NCI-H1105 treated with DMSO at 0.1 percent for 48 hours (cell line): ENCODE results near the gene KCNJ4.
"Not testable (repeated sequence)": the region's sequence is repeated elsewhere in the genome, so short reads cannot be mapped to it uniquely, and the experiment has no call there.

ENCODE experiments used
- DNase-seq: peaks from one replicate; lab custom pipeline; 2025; lab: John Stamatoyannopoulos, UW

Gene KCNJ4

DNA sequence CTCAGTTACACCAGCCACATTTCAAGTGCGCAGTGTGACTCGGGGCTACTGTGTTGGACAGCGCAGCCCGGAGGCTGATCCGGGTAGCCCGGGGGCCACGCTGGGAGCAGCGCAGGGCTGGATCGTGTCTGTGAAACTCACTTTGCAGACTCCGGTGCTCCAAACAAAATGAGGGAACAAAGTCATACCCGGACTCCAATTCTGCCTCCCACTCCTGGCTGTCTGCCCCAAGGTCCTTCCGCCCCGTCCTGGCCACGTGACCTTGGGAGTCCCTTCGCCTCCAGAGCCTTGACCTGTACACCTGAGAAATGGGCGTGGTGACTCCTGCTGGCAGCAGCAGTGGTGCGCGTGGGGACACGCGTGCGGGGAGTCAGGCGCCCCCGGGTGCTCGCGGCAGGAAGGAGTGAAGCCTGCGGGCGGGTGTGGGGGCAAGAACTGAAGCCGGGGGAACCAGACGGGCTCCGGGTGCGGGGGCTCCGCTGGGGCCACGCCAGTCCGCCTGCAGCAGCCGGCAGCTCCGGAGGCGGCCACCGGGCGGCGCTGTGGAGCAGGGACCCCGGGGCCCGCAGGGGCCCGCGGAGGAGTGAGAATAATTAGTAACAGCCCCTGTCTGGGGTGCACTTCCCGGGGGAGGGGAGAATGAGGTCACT lies 42.4 kb downstream of the KCNJ4 start:
- no peak for DNase-seq

DNA sequence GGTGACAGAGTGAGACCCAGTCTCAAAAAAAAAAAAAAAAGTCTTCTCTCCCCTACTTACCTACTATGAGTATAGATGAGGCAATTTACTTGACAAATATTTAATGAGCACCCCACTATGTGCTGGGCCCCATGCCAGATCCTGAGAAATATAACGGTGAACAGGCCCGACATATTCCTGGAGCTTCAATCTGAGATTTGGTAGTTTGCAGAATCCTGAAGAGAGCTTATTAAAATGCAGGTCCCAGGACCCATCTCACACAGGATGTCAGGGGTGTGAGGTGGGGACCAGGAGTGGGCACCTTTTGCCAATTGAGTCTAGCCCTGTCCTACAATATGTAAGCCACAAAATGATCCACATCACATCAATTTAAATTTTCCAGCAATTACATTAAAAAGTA lies 44.0 kb downstream of the KCNJ4 start:
- DNase-seq, result no peak

DNA sequence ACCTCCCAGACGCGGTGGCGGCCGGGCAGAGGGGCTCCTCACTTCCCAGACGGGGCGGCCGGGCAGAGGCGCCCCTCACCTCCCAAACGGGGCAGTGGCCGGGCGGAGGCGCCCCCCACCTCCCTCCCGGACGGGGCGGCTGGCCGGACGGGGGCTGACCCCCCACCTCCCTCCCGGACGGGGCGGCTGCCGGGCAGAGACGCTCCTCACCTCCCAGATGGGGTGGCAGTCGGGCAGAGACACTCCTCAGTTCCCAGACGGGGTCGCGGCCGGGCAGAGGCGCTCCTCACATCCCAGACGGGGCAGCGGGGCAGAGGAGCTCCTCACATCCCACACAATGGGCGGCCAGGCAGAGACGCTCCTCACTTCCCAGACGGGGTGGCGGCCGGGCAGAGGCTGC lies 45.1 kb downstream of the KCNJ4 start:
- DNase-seq, result not testable (repeated sequence)

DNA sequence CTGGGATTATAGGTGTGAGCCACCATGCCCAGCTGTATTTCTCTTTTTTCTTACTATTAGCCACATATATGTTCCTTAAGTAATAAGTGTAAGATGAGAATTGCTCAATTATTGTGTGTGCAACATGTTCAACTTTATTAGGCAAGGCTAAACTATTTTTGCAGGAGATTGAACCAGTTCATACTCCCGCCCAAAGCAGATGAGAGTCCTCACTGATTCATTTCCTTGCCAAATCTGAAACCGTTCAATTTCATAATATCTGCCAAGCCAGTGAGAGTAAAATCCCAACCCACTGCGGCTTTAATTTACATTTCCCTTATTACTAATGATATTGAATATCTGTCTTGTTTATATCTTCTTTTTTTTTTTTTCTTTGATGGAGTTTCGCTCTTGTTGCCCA lies 48.4 kb downstream of the KCNJ4 start:
- no peak for DNase-seq

DNA sequence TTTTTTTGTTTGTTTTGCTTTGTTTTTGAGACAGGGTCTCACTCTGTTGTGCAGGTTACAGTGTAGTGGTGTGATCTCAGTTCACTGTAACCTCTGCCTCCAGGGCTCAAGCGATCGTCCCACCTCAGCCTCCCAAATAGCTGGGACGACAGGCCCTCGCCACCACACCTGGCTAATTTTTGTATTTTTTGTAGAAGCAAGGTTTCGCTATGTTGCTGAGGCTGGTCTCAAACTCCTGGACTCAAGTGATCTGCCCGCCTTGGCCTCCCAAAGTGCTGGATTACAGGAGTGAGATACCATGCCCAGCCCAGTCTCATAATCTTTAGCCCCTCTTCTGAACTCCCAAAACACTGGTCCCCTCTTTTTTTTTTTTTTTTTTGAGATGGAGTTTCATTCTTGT lies 50.6 kb downstream of the KCNJ4 start:
- DNase-seq, result no peak

DNA sequence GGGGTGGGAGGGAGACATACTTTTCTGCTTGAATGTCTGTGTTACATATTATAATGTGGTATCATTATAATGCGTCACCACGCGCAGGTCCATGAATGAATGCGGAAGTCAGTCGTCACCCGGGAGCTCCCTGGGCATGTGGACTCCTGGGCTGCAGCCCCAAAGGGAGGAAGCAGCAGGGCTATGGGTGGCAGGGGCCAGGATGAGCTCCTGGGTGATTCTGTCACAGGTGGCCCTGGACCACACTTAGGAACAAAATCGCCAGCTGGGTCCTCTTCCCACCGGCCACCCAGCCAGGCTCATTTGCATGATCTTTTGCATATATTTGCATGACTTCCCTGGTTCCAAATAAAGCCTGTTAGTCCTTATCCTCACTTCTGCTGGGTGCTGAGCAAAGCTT lies 51.2 kb downstream of the KCNJ4 start:
- DNase-seq, result no peak

DNA sequence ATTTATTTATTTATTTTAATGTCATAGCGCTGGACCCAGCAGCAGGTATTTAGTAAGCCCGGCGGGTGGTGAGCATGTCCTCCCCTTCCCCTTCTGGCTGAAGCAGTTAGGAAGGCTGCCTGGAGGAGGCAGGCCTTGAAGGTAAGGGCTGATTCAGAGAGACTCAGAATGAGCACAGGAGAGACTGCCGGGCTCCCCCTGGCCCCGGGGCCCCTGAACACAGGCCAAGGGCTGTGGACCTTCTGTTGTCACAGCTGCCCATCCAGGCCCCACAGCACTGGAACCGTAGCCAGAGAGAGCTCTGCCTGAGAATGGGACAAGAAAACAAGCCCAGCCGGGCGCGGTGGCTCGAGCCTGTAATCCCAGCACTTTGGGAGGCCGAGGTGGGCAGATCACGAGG lies 52.8 kb downstream of the KCNJ4 start:
- DNase-seq, result no peak

DNA sequence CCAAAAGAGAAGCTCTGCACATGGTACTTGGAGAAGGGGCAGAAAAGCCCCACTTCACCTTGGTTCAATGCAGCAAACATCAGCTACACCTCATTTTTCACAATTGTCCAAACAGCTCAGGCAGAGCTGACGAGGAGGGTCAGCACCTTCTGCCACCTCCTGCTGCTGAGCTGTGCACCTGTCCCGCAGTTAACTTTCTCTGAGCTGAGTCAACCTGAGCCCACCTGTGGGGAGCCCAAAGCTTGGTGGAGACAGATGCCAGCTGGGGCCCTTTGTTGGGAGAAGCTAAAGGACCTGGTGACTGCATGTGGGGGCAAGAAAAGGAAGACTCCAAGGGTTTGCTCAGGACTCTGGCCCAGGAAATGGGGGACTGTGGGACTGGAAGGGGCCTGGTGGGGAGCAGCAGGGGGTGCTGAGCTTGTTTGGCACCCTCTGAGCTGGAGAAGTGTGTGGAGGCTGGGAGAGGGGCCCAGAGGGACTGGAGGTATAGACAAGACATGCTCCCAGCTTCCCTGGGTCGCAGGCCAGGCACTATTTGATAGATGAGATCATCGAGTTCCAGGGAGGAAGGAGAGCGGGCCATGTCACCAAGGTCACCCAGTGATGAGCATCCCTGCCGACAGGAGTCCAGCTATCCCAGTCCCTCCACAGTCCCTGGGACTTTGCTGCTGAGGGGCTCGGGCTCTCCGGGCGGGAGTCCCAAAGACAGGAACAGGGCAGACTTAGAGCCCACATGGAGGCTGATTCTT lies 53.5 kb downstream of the KCNJ4 start:
- DNase-seq, result no peak

DNA sequence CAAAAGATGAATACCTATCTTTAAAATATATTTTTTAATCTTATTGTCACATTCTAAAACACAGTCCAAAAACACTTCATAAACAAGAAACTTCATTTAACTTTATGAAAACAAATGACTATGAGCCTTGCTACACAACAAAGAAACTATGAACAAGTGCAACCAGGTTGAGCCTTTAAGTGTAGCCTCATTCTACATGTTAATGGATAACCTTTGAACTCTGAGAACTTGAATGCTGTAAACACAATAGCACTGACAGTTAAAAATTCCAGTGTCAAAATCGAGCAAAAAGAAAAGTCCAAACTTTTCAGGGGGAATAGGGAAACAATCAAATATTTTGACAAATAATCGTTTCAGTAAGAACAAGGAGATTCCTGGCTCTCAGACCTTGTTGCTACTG lies 54.7 kb downstream of the KCNJ4 start:
- not testable (repeated sequence) for DNase-seq

DNA sequence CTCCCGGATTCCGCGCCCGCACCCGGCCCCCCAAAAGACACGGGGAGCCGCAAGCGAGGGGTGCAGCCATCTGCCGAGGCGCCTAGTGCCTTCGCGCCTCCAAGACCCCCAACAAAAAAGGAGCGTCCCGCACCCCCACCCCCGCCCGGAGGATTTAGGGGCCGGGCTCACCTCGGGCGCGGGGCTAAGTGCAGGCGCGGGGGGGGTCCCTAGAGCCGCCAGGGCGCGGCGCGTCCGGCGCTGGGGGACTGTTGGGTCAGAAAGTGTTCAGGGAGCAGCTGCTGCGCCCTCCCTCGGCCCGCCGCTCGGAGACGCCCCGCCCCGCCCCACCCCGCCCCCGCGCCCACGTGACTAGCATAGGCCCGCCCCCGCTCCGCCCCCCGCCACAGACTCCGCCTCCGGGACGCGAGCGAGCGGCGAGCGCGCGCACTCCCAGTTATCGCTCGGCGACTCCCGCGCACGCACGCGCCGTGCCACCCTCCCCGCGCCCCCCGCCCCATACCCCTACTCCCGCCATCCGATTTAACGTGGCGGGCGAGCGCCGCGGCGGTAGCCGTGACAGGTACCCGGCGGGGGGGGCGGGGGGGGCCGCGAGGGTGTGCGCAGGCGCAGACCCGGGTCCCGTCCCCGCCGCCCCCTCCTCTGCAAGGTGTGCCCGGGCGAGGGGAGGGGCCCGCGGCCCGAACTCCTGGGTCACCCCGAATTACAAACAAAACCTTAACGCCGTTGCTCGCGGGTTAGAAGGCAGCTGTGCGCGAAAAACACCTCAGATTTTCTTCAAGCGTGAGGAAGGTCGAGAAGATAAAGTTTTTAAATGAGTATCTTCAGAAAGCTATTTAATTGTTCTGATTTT lies 56.2 kb downstream of the KCNJ4 start:
- peak; percentile 76 for DNase-seq

DNA sequence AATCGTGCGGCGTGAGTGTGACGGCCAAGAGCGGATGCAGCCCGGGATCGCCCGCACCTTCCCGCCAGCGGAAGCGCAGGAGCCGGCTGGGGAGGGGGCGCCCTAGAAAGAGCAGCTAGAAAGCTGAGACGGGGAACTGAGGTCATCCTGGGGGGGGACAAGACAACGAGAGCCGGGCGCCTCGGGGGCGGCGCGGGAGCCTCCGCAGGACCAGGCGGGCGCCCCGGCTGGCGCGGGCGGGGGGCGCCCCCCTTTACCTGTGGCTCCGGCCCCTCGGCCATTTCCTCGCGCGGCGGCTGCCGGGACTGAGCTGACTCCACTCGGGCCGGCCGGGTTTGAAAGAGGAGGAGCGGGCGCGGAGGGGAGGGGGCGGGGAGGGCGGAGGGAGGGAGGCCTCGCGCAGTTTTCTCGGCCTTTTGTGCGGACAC lies 56.8 kb downstream of the KCNJ4 start:
- not testable (repeated sequence) for DNase-seq

DNA sequence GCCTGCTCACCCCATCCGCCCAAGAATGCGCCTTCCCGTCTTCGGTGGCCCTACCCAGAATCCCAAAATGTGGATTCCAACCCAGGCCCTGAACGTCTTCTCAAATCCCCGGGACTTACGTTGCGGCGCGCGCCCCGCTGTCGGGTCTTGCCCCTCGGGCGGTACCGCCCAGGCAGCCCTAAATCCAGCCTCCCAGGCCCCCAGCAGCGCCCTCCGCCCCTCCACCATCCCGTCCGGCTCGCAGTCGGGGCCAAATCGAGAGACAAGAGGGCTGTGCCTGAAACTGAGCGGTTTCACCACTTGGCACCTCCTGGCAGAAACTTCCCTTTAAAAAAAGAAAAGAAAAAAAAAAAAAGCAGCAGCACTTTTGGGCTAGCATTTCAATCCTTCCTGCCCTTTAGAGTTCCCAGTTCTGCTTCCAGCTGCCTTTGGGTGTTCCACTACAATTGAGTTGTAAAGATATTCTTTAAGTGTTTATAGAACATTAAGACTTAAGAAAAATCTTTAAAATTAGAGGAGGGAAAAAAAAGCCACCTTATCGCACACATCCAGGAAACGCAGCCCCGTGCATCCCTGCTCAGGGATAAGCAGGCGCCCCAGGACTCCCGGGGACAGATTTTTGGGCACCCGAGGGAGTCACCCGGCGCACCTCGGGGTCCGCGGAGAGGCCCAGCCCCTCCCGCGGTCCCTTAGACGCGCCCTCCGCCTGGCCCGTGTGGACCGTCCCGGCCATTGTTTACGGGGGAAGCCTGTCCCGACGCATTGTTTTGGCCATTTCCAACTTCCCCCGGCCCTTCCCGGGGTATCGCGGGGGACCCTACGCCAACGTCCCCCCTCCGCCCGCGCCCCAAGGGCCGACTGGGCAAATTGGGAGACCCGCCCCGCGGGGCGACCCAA lies 57.6 kb downstream of the KCNJ4 start:
- DNase-seq, result no peak

DNA sequence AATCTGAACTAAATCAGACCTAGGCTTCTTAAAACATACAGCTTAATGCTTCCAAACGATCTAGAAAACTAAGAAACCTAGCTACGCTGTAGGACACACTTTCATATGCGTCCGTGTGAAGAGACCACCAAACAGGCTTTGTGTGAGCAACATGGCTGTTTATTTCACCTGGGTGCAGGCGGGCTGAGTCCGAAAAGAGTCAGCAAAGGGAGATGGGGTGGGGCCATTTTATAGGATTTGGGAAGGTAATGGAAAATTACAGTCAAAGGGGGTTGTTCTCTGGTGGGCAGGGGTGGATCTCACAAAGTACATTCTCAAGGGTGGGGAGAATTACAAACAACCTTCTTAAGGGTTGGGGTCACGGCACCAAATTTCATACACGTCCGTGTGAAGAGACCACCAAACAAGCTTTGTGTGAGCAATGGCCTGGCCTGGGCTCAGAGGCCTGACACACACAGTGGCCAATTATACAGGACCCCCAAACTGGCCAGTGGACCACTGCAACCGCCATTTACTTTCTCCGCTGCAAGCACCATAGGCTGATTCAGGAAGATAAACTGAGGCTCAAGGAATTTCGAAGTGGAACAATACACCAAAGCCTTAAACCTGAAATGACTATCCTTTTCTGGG lies 58.4 kb downstream of the KCNJ4 start:
- DNase-seq, result not testable (repeated sequence)

DNA sequence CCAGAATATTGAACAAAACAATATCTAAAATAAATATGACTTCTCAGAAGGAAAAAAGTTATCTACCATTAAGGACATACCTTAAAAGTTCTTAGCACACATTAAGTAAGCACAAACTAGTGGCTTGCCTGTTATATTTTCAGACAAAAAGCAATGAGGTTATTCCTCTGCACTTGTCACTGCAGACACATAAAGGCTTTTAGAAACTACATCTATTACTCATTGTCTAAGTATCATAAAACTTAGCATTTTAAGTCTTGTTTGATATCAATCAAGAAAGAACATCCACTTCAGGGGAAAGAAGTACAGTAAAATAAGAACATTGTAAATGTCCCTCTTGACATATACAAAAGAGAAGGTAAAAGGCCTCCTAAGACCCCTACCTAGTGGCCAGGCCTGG lies 59.1 kb downstream of the KCNJ4 start:
- DNase-seq, result not testable (repeated sequence)

DNA sequence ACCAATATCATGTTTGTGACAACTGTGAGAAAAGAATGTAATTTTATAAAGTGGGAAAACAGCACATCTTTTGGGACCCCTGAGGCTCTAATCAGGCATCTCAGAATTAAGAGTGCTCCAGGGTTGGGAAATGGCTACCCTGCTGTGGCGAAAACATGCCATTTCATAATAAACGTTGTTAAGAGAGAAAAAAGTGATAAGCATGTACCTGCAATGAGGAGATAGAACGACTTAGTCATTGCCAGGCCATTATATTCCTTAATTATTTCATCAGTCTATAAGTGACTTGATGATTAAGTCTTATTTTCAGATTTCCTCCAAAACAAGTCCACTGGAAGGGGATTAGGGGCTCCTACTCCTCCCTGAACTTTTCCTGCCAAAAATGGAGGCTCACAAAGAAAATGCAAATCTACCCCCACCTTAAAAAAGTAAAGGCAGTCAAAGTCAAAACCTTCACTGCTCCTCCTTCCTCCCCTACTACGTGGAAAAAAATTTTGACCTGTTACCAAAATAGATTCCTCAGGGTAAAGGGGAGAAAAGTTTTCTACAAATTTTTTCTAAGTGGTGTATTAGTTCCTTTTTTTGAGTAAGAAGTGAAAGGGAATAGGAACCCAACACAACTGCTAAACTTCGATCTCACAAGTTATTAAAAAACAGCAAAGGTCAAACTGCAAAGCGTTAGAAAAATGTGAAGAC lies 59.9 kb downstream of the KCNJ4 start:
- DNase-seq, result not testable (repeated sequence)

DNA sequence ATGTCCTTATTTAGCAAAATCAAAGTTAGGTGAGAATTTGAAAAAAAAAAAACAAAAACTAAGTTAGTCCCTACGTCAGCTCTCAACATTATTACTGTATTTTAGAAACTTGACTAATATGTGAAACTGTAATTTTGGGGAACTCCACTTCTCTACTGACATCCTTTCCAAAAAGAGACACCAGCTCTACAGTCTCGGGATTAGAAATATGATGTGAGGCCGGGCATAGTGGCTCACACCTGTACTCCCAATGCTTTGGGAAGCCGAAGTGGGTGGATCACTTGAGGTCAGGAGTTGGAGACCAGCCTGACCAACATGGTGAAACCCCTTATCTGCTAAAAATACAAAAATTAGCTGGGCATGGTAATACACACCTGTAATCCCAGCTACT lies 65.6 kb downstream of the KCNJ4 start:
- not testable (repeated sequence) for DNase-seq

DNA sequence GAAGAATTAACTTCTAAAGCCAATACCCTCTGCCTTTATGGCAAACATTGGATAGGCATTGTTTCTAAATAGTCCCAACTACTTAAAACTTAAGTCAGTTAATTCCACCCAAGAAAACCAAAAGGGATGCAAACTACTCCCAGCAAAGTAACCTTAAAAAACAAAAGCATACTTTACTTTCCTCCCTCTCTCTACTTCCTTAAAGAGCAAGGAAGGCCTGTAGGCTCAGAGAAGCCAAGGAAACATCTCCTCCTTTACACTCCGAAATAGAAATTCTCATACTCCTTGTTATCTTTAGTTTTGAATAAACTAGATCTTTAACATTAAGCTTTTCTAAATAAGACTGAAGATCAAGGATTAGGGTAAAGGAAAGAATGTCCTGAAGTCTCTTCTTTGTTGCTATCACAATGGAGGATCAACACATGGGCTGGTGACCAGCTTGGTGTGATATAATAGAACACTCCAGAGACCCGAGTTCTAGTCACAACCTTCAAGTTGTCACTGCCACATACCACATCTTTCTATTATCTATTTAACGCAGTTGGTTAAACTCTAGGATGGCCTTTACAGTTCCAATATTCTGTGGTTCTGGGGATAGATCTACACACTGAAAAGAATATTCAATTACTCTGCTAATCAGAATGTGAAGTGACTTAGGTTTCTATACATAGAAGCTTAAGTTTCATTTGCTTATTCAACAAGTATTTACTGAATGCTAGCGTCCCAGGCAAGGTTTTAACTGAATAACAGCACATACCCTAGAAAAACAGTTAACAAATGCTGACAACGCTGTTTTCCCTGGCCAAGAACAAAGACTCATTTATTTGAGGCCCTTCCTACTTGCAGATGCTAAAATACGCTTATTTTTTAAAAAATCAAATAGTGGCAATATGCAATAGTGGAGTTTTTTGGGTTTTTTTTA lies 66.2 kb downstream of the KCNJ4 start:
- DNase-seq, result not testable (repeated sequence)

DNA sequence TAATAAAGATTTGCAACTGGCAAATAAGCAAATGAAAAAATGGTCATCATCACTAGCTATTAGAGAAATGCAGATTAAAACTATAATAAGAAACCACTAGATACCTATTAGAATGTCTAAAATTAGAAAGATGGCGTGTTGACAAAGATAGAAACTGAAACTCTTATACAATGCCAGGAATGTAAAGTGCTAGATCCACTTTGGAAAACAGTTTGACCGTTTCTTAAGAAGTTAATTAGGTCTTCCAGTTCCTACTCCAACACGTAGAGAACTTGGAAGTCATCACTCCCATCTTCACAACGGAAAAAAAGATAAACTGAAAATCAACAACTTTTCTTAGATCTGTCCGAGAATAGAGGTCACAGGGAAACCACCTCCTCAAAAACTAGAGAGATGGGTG lies 68.1 kb downstream of the KCNJ4 start:
- DNase-seq, result not testable (repeated sequence)

DNA sequence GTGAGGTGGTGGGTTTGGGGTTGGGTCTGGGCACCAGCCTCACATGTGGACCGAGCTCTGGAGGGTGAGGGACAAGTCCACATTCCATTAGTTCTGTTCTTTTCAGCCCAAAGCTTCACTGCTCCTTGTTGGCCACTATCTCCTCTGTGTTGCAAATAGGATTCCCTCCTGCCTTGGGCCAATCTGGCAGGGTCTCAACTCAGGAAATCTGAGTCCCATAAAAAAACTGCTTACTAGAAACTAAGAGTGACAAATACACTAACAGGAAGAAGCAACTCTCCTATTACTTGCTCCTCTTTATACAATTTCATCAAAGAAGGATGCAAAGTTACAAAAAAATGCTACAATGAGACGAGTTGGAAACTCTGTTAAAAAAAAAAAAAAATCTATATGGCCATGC lies 71.6 kb downstream of the KCNJ4 start:
- no peak for DNase-seq

DNA sequence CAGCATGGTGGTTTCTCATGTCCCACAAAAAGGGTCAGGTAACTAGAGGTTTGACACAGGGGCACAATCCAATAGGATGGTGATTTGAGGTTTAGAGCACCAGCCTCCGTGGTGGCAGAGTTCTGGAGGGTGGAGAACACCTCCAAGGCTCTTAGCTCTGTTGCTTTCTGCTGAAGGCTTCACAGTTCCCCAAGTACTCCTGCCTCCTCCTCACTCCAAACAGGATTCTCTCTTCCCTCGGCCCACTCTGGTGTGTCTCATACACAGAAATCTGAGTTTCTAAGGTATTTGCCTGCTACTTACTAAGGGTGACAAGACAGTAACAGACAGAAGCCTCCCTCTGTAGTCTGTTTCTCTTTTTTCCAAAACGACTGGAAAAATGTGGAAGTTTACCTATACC lies 73.6 kb downstream of the KCNJ4 start:
- DNase-seq, result not testable (repeated sequence)
